Fibroblast of lung (primary cell): ENCODE results near the gene KCNIP4. TPM values are rescaled to one million over a fixed set of nuclear protein-coding genes. Genes with fewer than 3 reads are reported as not detected.

Experiments used
- DNase-seq, 2 donors: peaks; one replicate each; pipeline versions ENCODE4 v3.0.0 to v3.0.0-alpha.2; 2010; ENCODE audit warnings: low read depth in 2 of 2
- H2AFZ ChIP-seq: 2 replicates; pipeline ENCODE4 v1.5.1; 2012; ENCODE audit warnings: low read length, control low read depth, inconsistent platforms
- H3K27ac ChIP-seq: 2 replicates; pipeline ENCODE4 v1.5.1; 2011; ENCODE audit warnings: low read length, control low read depth; ENCODE audit not compliant: insufficient read depth
- H3K27me3 ChIP-seq: 2 replicates; pipeline ENCODE4 v1.5.1; 2011; ENCODE audit warnings: mild to moderate bottlenecking, low read length; ENCODE audit not compliant: control insufficient read depth, insufficient read depth
- H3K36me3 ChIP-seq: 2 replicates; pipeline ENCODE4 v1.5.1; 2011; ENCODE audit warnings: low read length; ENCODE audit not compliant: control insufficient read depth, insufficient read depth
- H3K4me1 ChIP-seq: 2 replicates; pipeline ENCODE4 v1.5.1; 2011; ENCODE audit warnings: low read length; ENCODE audit not compliant: control insufficient read depth, insufficient read depth; ENCODE audit errors: extremely low read depth
- H3K4me2 ChIP-seq: 2 replicates; pipeline ENCODE4 v1.5.1; 2011; ENCODE audit warnings: low read length, control low read depth; ENCODE audit not compliant: insufficient read depth; ENCODE audit errors: extremely low read depth
- H3K4me3 ChIP-seq, 4 experiments: fragments of 200-600 bp in 1 of 4; sonication (generic) in 1 of 4; replicated peaks in 1 of 4; 2 replicates each; pipeline ENCODE4 v1.5.1; 2011 to 2016; ENCODE audit warnings: low read length in 4 of 4, low read depth in 3 of 4, mild to moderate bottlenecking in 3 of 4, control low read depth in 2 of 4, inconsistent platforms in 1 of 4, mixed read lengths in 1 of 4; ENCODE audit not compliant: insufficient read depth in 1 of 4; ENCODE audit errors: control extremely low read depth in 1 of 4
- H3K79me2 ChIP-seq: 2 replicates; pipeline ENCODE4 v1.5.1; 2012; ENCODE audit warnings: mild to moderate bottlenecking, low read length, inconsistent platforms; ENCODE audit not compliant: control insufficient read depth, insufficient read depth
- H3K9ac ChIP-seq: 2 replicates; pipeline ENCODE4 v1.5.1; 2011; ENCODE audit warnings: mild to moderate bottlenecking, low read length, control low read depth; ENCODE audit not compliant: insufficient read depth
- H3K9me3 ChIP-seq: 2 replicates; pipeline ENCODE4 v1.5.1; 2012; ENCODE audit warnings: low read depth, low read length; ENCODE audit not compliant: control insufficient read depth, insufficient read depth
- H4K20me1 ChIP-seq: 2 replicates; pipeline ENCODE4 v1.5.1; 2011; ENCODE audit warnings: low read length; ENCODE audit not compliant: control insufficient read depth, insufficient read depth; ENCODE audit errors: extremely low read depth
- CTCF ChIP-seq, 2 donors: IDR thresholded peaks in 1 of 2; conservative IDR thresholded peaks in 1 of 2; 1 replicate in 1 of 2; 2 replicates in 1 of 2; pipeline ENCODE4 v1.5.1; 2011 to 2012; ENCODE audit warnings: low read length in 2 of 2, control low read depth in 1 of 2, inconsistent platforms in 1 of 2, low read depth in 1 of 2, mild to moderate bottlenecking in 1 of 2
- EZH2 ChIP-seq: IDR thresholded peaks from 2 replicates; pipeline ENCODE4 v1.5.1; 2012; ENCODE audit warnings: low read length, control low read depth, mild to moderate bottlenecking; ENCODE audit errors: missing control alignments
- polyA plus RNA-seq, 2 donors: library from polyadenylated mRNA; depleted of rRNA in 1 of 2; stranded (reverse) in 1 of 2; unstranded in 1 of 2; fragments of >200 nt; gene quantifications; 2 replicates each; pipeline ENCODE4 v1.2.1, GENCODE V29; 2011 to 2012; ENCODE audit warnings: missing spikeins in 1 of 2
- total RNA-seq: library from RNA; depleted of rRNA; stranded (reverse); fragments of >200 nt; gene quantifications from 2 replicates; pipeline ENCODE4 v1.2.1, GENCODE V29; 2014

Gene KCNIP4
- total and polyA plus RNA-seq, 2 donors (not counting 1 experiment from before 2014, with no cell fraction given), result not detected

- Histone ChIP-seq H2AFZ (no peak overlapping the region), H3K27me3 (no peaks in the 10 kb centered on the region), H3K9ac (no peak overlapping the region), H3K4me1 (no peaks in the 10 kb centered on the region), H3K36me3 (no peaks in the 10 kb centered on the region), H3K27ac (no peak overlapping the region), H4K20me1 (no peaks in the 10 kb centered on the region), H3K9me3 (no peaks in the 10 kb centered on the region), H3K4me3 (no peak overlapping the region), H3K4me2 (no peak overlapping the region), H3K79me2 (no peaks in the 10 kb centered on the region)
- TF ChIP-seq EZH2, result no peak
- no peak for TF ChIP-seq CTCF (conservative IDR thresholded peaks at IDR 0.05 in 1 of 2, IDR thresholded peaks at IDR 0.05 in 1 of 2; ENCODE audit: low read depth in 1 of 2, low read length in 2 of 2)
- DNase-seq, result no peak
Measured at GRCh38 chr4:21226637-21227538, 721.7 kb downstream of the KCNIP4 start.

GRCh38 chr4:21211846-21212245 lies 736.7 kb downstream of the KCNIP4 start:
- H3K4me3 ChIP-seq, result no peak overlapping the region
- H3K9me3 ChIP-seq, result no peaks in the 10 kb centered on the region
- no peaks in the 10 kb centered on the region for H3K4me1 ChIP-seq
- no peak for TF ChIP-seq CTCF (conservative IDR thresholded peaks at IDR 0.05 in 1 of 2, IDR thresholded peaks at IDR 0.05 in 1 of 2; ENCODE audit: low read depth in 1 of 2, low read length in 2 of 2)
- TF ChIP-seq EZH2, result no peak
- H2AFZ ChIP-seq, result no peak overlapping the region
- no peak overlapping the region for H3K9ac ChIP-seq
- no peaks in the 10 kb centered on the region for H3K79me2 ChIP-seq
- H4K20me1 ChIP-seq, result no peaks in the 10 kb centered on the region
- no peaks in the 10 kb centered on the region for H3K36me3 ChIP-seq
- no peaks in the 10 kb centered on the region for H3K27me3 ChIP-seq
- no peak overlapping the region for H3K4me2 ChIP-seq
- no peak for DNase-seq
- no peak overlapping the region for H3K27ac ChIP-seq

- Histone ChIP-seq H3K79me2 (no peaks in the 10 kb centered on the region), H3K4me2 (no peak overlapping the region), H3K36me3 (no peaks in the 10 kb centered on the region), H4K20me1 (no peaks in the 10 kb centered on the region), H3K27me3 (no peaks in the 10 kb centered on the region), H2AFZ (no peak overlapping the region), H3K9me3 (no peaks in the 10 kb centered on the region), H3K27ac (no peak overlapping the region), H3K4me3 (no peak overlapping the region), H3K9ac (no peak overlapping the region), H3K4me1 (no peaks in the 10 kb centered on the region)
- TF ChIP-seq CTCF (conservative IDR thresholded peaks at IDR 0.05 in 1 of 2, IDR thresholded peaks at IDR 0.05 in 1 of 2; ENCODE audit: low read depth in 1 of 2, low read length in 2 of 2) (no peak), EZH2 (no peak)
- DNase-seq, result no peak
Measured at GRCh38 chr4:21209860-21210259, 738.7 kb downstream of the KCNIP4 start.
